GM18517 (cell line): ENCODE measurements around the gene CYB561.

Experiments used
- ATAC-seq: cut with Tn5 transposase; IDR thresholded peaks from one replicate; pipeline ENCODE4 v1.9.1; 2021; ENCODE audit warnings: mild to moderate bottlenecking, moderate library complexity; ENCODE audit not compliant: unreplicated experiment

CYB561 gene

DNA sequence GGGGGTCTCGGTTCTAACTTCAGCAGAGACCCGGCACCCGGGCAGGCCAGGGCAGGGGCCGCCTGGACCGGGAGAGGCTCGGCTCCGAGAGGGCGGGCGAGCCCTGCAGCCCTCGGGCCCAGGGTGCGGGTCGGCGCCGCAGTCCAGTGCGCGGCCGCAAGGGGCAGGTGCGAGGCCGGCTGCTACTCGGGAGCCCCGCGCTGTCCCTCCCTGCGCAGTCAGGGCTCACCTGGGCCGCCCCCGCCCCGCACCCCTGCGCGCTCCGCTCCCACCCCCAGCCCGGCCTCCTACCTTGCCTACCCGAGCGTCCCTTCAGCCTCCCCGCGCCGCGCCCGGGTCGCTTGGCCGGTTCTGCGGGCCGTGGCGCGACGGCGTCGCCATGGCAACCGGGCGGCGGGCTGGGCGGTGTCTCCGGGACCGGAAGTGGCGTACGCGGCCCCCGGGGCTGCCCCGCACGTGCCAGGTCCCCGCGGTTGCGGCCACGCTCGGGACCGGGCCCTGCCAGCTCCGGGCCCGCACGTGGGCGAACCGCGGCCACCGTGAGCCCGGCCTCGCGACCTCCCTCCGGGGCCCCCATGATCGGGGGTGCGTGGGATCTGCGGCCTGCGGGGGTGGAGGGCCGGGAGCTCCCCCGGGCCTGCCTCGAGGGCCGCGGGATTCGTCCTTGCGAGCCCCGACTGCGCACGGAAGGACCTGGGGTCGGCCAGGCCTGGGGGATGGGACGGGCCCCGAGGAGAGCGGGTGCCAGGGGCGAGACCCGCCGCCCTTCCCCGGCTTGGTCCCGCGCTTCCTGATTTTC is at the start of gene CYB561:
CYB561 (minus strand) TSS at position 353 of the 799 bp plus-strand sequence. CDS start 8,759 bp downstream, outside the sequence.
- peak; percentile 43 for ATAC-seq

DNA sequence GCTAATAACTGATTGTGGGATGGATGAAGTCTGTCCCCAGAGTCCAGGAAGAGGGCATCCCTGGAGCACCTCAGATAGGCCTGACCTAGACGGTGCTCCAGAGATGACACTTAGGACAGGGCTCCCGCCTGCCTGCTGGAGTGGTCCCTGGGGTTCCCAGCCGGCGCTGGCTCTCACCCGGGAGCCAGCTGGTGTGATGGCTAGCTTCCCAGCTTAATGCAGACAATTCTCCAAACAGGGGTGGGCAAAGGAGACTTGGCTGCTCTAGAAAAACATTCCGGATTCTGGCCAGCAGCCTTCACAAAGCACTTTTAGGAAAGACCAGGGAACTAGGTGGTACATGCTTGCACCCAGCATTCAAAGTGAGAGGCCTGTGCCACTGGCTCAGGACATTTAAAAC is 49.4 kb upstream of the CYB561 start:
- no peak for ATAC-seq

- ATAC-seq: no peak
Measured at GRCh38 chr17:63494300-63494928, 48.3 kb upstream of the CYB561 start.

- ATAC-seq: no peak
Measured at GRCh38 chr17:63493411-63493810, 47.3 kb upstream of the CYB561 start.

DNA sequence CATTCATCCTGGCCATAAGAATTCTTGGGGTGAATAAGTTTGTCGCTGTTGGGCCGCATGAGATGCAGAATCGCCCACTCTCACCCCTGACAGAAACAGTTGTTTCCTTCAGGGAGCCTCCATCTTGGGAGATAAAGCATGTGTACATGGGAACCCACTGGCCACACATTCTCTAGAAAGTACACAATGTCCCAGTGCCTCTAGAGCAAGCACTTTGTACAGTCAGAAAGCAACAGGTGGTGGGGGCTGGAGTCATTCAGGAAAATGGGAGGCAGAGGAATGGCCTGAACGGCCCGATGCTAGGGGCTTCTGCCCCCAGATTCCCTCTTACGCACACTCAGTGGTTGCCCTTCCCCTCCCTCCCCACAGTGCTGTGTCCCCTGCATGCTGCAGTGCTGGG is 46.8 kb upstream of the CYB561 start:
- ATAC-seq: no peak

GRCh38 chr17:63491977-63492618 is 46.0 kb upstream of the CYB561 start:
- ATAC-seq: no peak

DNA sequence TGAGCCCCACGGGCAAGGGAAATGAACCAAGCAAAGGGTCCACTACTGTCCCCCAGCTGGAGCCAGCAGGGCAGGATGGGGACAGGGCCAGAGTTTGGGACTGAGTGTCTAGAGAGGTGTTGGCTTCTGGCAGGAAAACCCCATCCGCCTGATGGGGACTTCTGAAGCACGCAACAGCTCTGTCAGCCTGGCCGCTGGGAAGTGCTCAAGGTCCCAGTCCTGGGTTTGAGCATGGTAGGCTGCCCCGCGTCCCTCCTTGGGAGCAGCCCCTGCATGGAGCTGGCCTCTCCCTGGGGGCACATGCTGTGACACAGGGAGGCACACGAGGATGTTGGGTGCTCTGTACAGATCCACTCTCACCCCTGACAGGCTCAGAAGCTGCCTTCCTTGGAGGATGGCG is 45.3 kb upstream of the CYB561 start:
- ATAC-seq: no peak

DNA sequence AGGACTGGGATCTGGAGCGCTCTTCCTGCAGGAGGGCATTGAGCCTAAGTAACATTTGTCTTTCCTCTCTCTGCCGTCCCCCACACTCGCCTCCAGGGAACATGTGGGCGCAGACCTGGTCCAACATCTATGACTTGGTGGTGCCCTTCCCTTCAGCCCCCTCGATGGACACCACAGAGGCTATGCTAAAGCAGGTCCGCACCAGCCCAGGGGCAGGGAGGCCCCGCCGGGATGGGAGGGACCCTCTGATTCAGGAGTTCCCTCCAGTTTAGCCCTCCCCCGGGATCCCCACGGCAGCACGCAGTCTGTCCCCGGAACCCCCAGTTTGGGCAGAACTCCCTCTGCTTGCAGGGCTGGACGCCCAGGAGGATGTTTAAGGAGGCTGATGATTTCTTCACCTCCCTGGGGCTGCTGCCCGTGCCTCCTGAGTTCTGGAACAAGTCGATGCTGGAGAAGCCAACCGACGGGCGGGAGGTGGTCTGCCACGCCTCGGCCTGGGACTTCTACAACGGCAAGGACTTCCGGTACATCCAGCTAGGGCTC is 44.8 kb upstream of the CYB561 start:
- no peak for ATAC-seq

DNA sequence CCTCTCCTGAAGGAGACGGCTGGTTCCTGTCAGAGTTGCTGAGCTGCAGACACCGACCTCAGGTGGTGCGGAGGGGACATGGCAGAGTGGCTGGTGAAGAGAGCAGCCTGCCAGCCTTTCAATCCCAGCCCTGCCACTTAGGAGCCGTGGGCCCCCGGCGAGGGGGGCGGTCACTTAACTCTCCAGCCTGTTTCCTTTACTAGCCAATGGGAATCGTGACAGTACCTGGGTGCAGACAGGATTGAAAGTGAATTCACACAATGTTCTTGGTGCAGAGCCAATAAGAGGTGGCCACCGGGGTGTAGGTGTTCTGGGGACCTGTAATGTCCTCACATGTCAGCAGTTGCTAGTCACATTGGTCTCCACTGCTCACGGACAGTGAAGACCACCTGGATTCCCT is 44.2 kb upstream of the CYB561 start:
- ATAC-seq: no peak

GRCh38 chr17:63489291-63489690 is 43.2 kb upstream of the CYB561 start:
- no peak for ATAC-seq

- ATAC-seq: no peak
Measured at GRCh38 chr17:63488851-63489250, 42.7 kb upstream of the CYB561 start.

- no peak for ATAC-seq
Measured at GRCh38 chr17:63487014-63487339, 40.9 kb upstream of the CYB561 start.

GRCh38 chr17:63486317-63487013 is 40.4 kb upstream of the CYB561 start:
- no peak for ATAC-seq

GRCh38 chr17:63483655-63484575 is 37.8 kb upstream of the CYB561 start:
- ATAC-seq: no peak

DNA sequence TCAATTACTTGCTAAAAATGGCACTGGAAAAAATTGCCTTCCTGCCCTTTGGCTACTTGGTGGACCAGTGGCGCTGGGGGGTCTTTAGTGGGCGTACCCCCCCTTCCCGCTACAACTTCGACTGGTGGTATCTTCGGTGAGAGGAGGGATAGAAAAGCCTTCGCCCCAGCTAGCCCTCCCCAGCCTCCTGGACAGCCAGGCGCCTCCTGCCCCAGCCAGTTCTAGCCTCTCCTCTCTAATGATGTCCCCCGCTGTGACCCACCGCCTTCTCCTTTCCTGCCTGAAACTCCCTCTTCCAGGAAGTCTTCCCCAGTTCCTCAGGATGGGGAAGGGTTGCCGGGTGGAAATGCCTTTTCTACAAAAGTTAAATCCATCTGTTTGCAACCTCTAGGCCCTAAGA is 36.9 kb upstream of the CYB561 start:
- ATAC-seq: no peak

GRCh38 chr17:63482509-63482908 is 36.4 kb upstream of the CYB561 start:
- ATAC-seq: no peak

DNA sequence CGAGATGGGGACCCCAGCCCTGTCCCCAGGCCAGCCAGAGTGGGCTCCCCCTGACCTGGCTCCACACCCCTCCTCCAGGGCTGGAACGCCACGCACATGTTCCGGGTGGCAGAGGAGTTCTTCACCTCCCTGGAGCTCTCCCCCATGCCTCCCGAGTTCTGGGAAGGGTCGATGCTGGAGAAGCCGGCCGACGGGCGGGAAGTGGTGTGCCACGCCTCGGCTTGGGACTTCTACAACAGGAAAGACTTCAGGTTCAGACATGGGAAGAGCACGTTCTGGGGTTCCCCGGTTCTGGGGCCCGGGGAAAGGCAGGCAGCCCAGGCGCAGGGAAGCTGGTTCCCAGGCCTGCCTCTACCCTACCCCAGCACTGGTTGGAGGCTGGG is 35.4 kb upstream of the CYB561 start:
- ATAC-seq: no peak

DNA sequence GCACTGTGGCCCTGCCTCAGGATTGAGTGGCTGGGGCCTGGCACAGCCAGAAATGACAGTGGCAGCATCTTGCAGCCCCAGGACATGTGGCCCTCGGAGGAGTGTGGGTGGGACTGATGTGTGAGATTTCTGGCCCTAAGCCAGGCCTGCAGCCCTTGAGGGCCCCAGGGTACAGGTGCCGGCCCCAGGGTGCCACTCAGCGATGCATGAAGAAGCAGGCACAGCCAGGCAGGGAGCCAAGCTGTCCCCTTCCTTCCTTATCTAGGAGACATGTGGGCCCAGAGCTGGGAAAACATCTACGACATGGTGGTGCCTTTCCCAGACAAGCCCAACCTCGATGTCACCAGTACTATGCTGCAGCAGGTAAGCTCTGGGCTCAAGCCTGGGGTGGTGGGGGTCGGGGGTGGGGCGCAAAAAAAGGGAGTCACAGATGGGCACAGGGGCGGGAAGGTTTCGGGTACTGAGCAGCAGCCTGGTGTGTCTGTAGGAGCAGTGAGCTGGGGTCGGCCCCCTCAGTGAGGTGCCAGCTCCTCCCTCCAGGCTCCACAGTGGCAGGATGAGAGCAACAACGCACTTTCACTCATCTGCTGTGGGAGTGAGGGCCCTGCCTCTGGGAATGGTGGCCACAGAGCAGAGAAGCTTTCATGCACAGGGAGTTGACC is 34.9 kb upstream of the CYB561 start:
- no peak for ATAC-seq

- no peak for ATAC-seq
Measured at GRCh38 chr17:63480192-63480784, 34.2 kb upstream of the CYB561 start.
